Measurements from ENCODE around the gene GALNT11. TPM values are rescaled to one million over a fixed set of nuclear protein-coding genes. Genes with fewer than 3 reads are reported as not detected.

Gene GALNT11
- total and polyA plus RNA-seq, 4 donors = 12.0 to 21.8 (median 13.8) TPM

GRCh38 chr7:151987748-151988529 lies 37.5 kb upstream of the GALNT11 start:
- H3K36me3 ChIP-seq (ENCODE audit: control insufficient read depth in 4 of 4, insufficient read depth in 3 of 4, low read depth in 1 of 4, low read length in 3 of 4) = no peaks in the 10 kb centered on the region

GRCh38 chr7:151992375-151992774 lies 33.1 kb upstream of the GALNT11 start:
- no peak overlapping the region for H3K9ac ChIP-seq (ENCODE audit: low read depth in 1 of 2, low read length in 2 of 2)
- no peak for DNase-seq (ENCODE audit: low spot score)
- peak; percentile 6 for TF ChIP-seq CTCF (IDR thresholded peaks at IDR 0.05; ENCODE audit: low read depth, low read length, missing input control)
- TF ChIP-seq RAD21 (IDR thresholded peaks at IDR 0.05) = peak; percentile 53 to 70
- TF ChIP-seq HNF4G (IDR thresholded peaks at IDR 0.05) = peak; percentile 12
- TF ChIP-seq JUND (IDR thresholded peaks at IDR 0.05) = no peak
- H3K27ac ChIP-seq (ENCODE audit: low read depth in 1 of 2, low read length in 2 of 2) = no peak overlapping the region
- H3K4me3 ChIP-seq (ENCODE audit: low read depth in 1 of 3, low read length in 3 of 3) = no peak overlapping the region
- no peaks in the 10 kb centered on the region for H3K36me3 ChIP-seq (ENCODE audit: control insufficient read depth in 4 of 4, insufficient read depth in 3 of 4, low read depth in 1 of 4, low read length in 3 of 4)
- H3K4me1 ChIP-seq (ENCODE audit: control insufficient read depth in 4 of 4, insufficient read depth in 4 of 4, low read length in 3 of 4) = peaks cover 0 to 3% (median 0%) of the 10 kb centered on the region in 4 donors
- WGBS = 20% methylated on average over 12 of the region's 12 CpGs
- H3K9me3 ChIP-seq (ENCODE audit: control insufficient read depth in 4 of 4, low read length in 3 of 4) = no peaks in the 10 kb centered on the region
- peaks cover 0 to 2% (median 0%) of the 10 kb centered on the region in 4 donors for H3K27me3 ChIP-seq (ENCODE audit: control insufficient read depth in 4 of 4, insufficient read depth in 4 of 4, low read length in 3 of 4)

More at GRCh38 chr7:151987748-151988529, 37.5 kb upstream of the GALNT11 start:
- no peak overlapping the region for H3K9ac ChIP-seq (ENCODE audit: low read depth in 1 of 2, low read length in 2 of 2)
- no peaks in the 10 kb centered on the region for H3K9me3 ChIP-seq (ENCODE audit: control insufficient read depth in 4 of 4, low read length in 3 of 4)
- no peak for DNase-seq (ENCODE audit: low spot score)
- peaks cover 0 to 3% (median 0%) of the 10 kb centered on the region in 4 donors for H3K4me1 ChIP-seq (ENCODE audit: control insufficient read depth in 4 of 4, insufficient read depth in 4 of 4, low read length in 3 of 4)
- no peak overlapping the region for H3K4me3 ChIP-seq (ENCODE audit: low read depth in 1 of 3, low read length in 3 of 3)
- H3K27ac ChIP-seq (ENCODE audit: low read depth in 1 of 2, low read length in 2 of 2) = no peak overlapping the region
- WGBS = 81% methylated on average over 18 of the region's 18 CpGs
- H3K27me3 ChIP-seq (ENCODE audit: control insufficient read depth in 4 of 4, insufficient read depth in 4 of 4, low read length in 3 of 4) = no peaks in the 10 kb centered on the region
- TF ChIP-seq YY1 (IDR thresholded peaks at IDR 0.05) = no peak
- TF ChIP-seq JUND (IDR thresholded peaks at IDR 0.05) = no peak
- TF ChIP-seq HNF4G (IDR thresholded peaks at IDR 0.05) = no peak
- TF ChIP-seq RAD21 (IDR thresholded peaks at IDR 0.05) = no peak
- no peak for TF ChIP-seq EGR1 (IDR thresholded peaks at IDR 0.05; ENCODE audit: low read depth in 2 of 2)
- no peak for TF ChIP-seq RXRA (IDR thresholded peaks at IDR 0.05)
- TF ChIP-seq TAF1 (conservative IDR thresholded peaks at IDR 0.05) = no peak
- TF ChIP-seq HNF4A (conservative IDR thresholded peaks at IDR 0.05) = no peak
- no peak for TF ChIP-seq NR2F2 (IDR thresholded peaks at IDR 0.05)
- TF ChIP-seq CTCF (IDR thresholded peaks at IDR 0.05; ENCODE audit: low read depth, low read length, missing input control) = no peak
- TF ChIP-seq GABPA (IDR thresholded peaks at IDR 0.05 in 1 of 2, conservative IDR thresholded peaks at IDR 0.05 in 1 of 2) = no peak
- TF ChIP-seq MAX (IDR thresholded peaks at IDR 0.05) = no peak
- no peak for TF ChIP-seq REST (IDR thresholded peaks at IDR 0.05)
